SK-N-SH (cell line): ENCODE measurements around the gene FASTK. TPM values are rescaled to one million over a fixed set of nuclear protein-coding genes. Genes with fewer than 3 reads are reported as not detected.

Experiments
- CTCF ChIA-PET: fragments of 300-600, 350-600 bp; formaldehyde crosslinking; extraction: SDS; loops from one replicate; lab custom pipeline; 2021; lab: Yijun Ruan, JAX
- POLR2A ChIA-PET: fragments of 350-600 bp; sonication (Branson Sonifier 250); formaldehyde crosslinking; extraction: SDS; loops from one replicate; lab custom pipeline; 2020; ENCODE audit warnings: antibody characterized with exemption, inconsistent platforms; lab: Yijun Ruan, JAX
- DNase-seq: peaks from one replicate; pipeline ENCODE4 v3.0.0; 2012
- H2AFZ ChIP-seq: fragments of 200-600 bp; sonication (generic); 2 replicates; pipeline ENCODE4 v1.8.1; 2016; ENCODE audit warnings: antibody characterized with exemption, mild to moderate bottlenecking, low read depth
- H3F3A ChIP-seq: fragments of 200-600 bp; sonication (generic); replicated peaks from 2 replicates; pipeline ENCODE3; 2016; ENCODE audit warnings: antibody characterized with exemption, mild to moderate bottlenecking; ENCODE audit not compliant: insufficient read depth
- H3K27ac ChIP-seq, 2 experiments: fragments of 200-500 bp in 1 of 2; fragments of 200-600 bp in 1 of 2; sonication (Bioruptor generic) in 1 of 2; sonication (generic), shearing (Covaris generic) in 1 of 2; 2 replicates each; pipeline versions ENCODE4 v1.5.1 to v1.6.1; 2014 to 2016; ENCODE audit warnings: low read depth in 2 of 2, inconsistent platforms in 1 of 2, low read length in 1 of 2, mild to moderate bottlenecking in 1 of 2, mixed read lengths in 1 of 2
- H3K27me3 ChIP-seq: fragments of 200-600 bp; sonication (generic), shearing (Covaris generic); 2 replicates; pipeline ENCODE4 v1.6.1; 2016; ENCODE audit warnings: mixed run types; ENCODE audit not compliant: insufficient read depth
- H3K36me3 ChIP-seq, 2 experiments: fragments of 200-500 bp in 1 of 2; fragments of 200-600 bp in 1 of 2; sonication (Bioruptor generic) in 1 of 2; sonication (generic) in 1 of 2; replicated peaks in 1 of 2; 2 replicates each; pipeline versions ENCODE3 to v1.5.1; 2014 to 2016; ENCODE audit warnings: low read length in 1 of 2, mild to moderate bottlenecking in 1 of 2; ENCODE audit not compliant: insufficient read depth in 2 of 2, control insufficient read depth in 1 of 2
- H3K4me1 ChIP-seq, 2 experiments: fragments of 200-500 bp in 1 of 2; fragments of 200-600 bp in 1 of 2; sonication (Bioruptor generic) in 1 of 2; sonication (generic), shearing (Covaris generic) in 1 of 2; 2 replicates each; pipeline versions ENCODE4 v1.5.1 to v1.6.1; 2014 to 2016; ENCODE audit warnings: low read depth in 1 of 2, low read length in 1 of 2, mixed run types in 1 of 2; ENCODE audit not compliant: insufficient read depth in 2 of 2, control insufficient read depth in 1 of 2
- H3K4me2 ChIP-seq: fragments of 200-600 bp; sonication (generic), shearing (Covaris generic); 2 replicates; pipeline ENCODE4 v1.6.1; 2017; ENCODE audit warnings: mixed run types
- H3K4me3 ChIP-seq, 2 experiments: fragments of 200-500 bp in 1 of 2; fragments of 200-600 bp in 1 of 2; sonication (Bioruptor generic) in 1 of 2; sonication (generic), shearing (Covaris generic) in 1 of 2; 2 replicates each; pipeline versions ENCODE4 v1.5.1 to v1.8.1; 2014 to 2016; ENCODE audit warnings: low read depth in 2 of 2, inconsistent platforms in 1 of 2, low read length in 1 of 2, mild to moderate bottlenecking in 1 of 2, mixed read lengths in 1 of 2, moderate library complexity in 1 of 2
- H3K79me2 ChIP-seq: fragments of 200-600 bp; sonication (generic); 2 replicates; pipeline ENCODE4 v1.8.1; 2017; ENCODE audit warnings: mild to moderate bottlenecking; ENCODE audit not compliant: insufficient read depth
- H3K9ac ChIP-seq: fragments of 200-600 bp; sonication (generic); 2 replicates; pipeline ENCODE4 v1.6.1; 2017; ENCODE audit warnings: mixed run types
- H3K9me2 ChIP-seq: fragments of 200-600 bp; sonication (generic); 2 replicates; pipeline ENCODE4 v1.6.1; 2017; ENCODE audit warnings: mixed run types
- H3K9me3 ChIP-seq: fragments of 200-600 bp; sonication (generic); 2 replicates; pipeline ENCODE4 v1.6.1; 2017; ENCODE audit warnings: mixed run types, mild to moderate bottlenecking, moderate library complexity
- H4K20me1 ChIP-seq: fragments of 200-600 bp; sonication (generic); 2 replicates; pipeline ENCODE4 v1.6.1; 2017; ENCODE audit warnings: mild to moderate bottlenecking, mixed run types; ENCODE audit not compliant: insufficient read depth
- CTCF ChIP-seq: fragments of 200-600 bp; sonication (generic); IDR thresholded peaks from 2 replicates; pipeline ENCODE4 v1.6.1; 2017; ENCODE audit warnings: antibody characterized with exemption, mild to moderate bottlenecking, moderate library complexity
- FOSL2 ChIP-seq: IDR thresholded peaks from 2 replicates; pipeline ENCODE4 v1.4.0; 2012; ENCODE audit warnings: low read depth, mild to moderate bottlenecking, moderate library complexity, borderline replicate concordance
- FOXM1 ChIP-seq: IDR thresholded peaks from 2 replicates; pipeline ENCODE4 v1.4.0; 2012; ENCODE audit warnings: low read depth, mild to moderate bottlenecking
- GABPA ChIP-seq: IDR thresholded peaks from 2 replicates; pipeline ENCODE4 v1.4.0; 2012; ENCODE audit warnings: low read depth, mild to moderate bottlenecking
- JUND ChIP-seq: IDR thresholded peaks from 2 replicates; pipeline ENCODE4 v1.4.0; 2012
- MAX ChIP-seq: IDR thresholded peaks from 2 replicates; pipeline ENCODE4 v1.4.0; 2012; ENCODE audit warnings: low read depth
- NRF1 ChIP-seq: IDR thresholded peaks from 2 replicates; pipeline ENCODE4 v1.6.1; 2012; ENCODE audit warnings: low read depth, mild to moderate bottlenecking, low read length
- POLR2AphosphoS5 ChIP-seq: IDR thresholded peaks from 2 replicates; pipeline ENCODE4 v1.6.1; 2012; ENCODE audit warnings: low read depth, low read length
- RCOR1 ChIP-seq: fragments of 150-350 bp; IDR thresholded peaks from 2 replicates; pipeline ENCODE4 v1.6.1; 2017; ENCODE audit warnings: antibody characterized with exemption, low read length
- REST ChIP-seq: IDR thresholded peaks from 2 replicates; pipeline ENCODE4 v1.6.1; 2012; ENCODE audit warnings: mild to moderate bottlenecking, low read depth, low read length, moderate library complexity
- RXRA ChIP-seq: IDR thresholded peaks from 2 replicates; pipeline ENCODE4 v1.4.0; 2012; ENCODE audit warnings: low read depth, mild to moderate bottlenecking, borderline replicate concordance
- SIN3A ChIP-seq: IDR thresholded peaks from 2 replicates; pipeline ENCODE4 v1.6.1; 2012; ENCODE audit warnings: low read depth, mild to moderate bottlenecking, low read length, moderate library complexity, borderline replicate concordance
- TAF1 ChIP-seq: IDR thresholded peaks from 2 replicates; pipeline ENCODE4 v1.6.1; 2012; ENCODE audit warnings: low read depth, mild to moderate bottlenecking, low read length, moderate library complexity, borderline replicate concordance
- TCF12 ChIP-seq: IDR thresholded peaks from 2 replicates; pipeline ENCODE4 v1.4.0; 2012
- TEAD4 ChIP-seq: IDR thresholded peaks from 2 replicates; pipeline ENCODE4 v1.4.0; 2012; ENCODE audit warnings: mild to moderate bottlenecking, borderline replicate concordance; ENCODE audit not compliant: insufficient read depth
- USF1 ChIP-seq: IDR thresholded peaks from 2 replicates; pipeline ENCODE4 v1.4.0; 2012; ENCODE audit warnings: low read depth, borderline replicate concordance
- YY1 ChIP-seq: IDR thresholded peaks from 2 replicates; pipeline ENCODE4 v1.4.0; 2012; ENCODE audit warnings: low read depth, mild to moderate bottlenecking
- ZBTB33 ChIP-seq: IDR thresholded peaks from 2 replicates; pipeline ENCODE4 v1.4.0; 2012; ENCODE audit warnings: low read depth, borderline replicate concordance
- WGBS: methylation state at CpG from one replicate; pipeline ENCODE4 v1.1.6; 2017; ENCODE audit warnings: low lambda C conversion rate; 5-methylcytosine and 5-hydroxymethylcytosine counted together
- polyA plus RNA-seq, 3 experiments: library from polyadenylated mRNA; depleted of rRNA; stranded (reverse); fragments of >200 nt; gene quantifications; 2 replicates each; pipeline ENCODE4 v1.2.3, GENCODE V29; 2012

Gene FASTK
- polyA plus RNA-seq, 1 of the 3 experiments (the other 2 are of a cell fraction) = 125 TPM

- TF ChIP-seq CTCF = no peak
- TF ChIP-seq RXRA = no peak
- no peak for TF ChIP-seq SIN3A
- TF ChIP-seq TCF12 = no peak
- no peak for TF ChIP-seq NRF1
Observed at GRCh38 chr7:151065516-151065915, 15.1 kb downstream of the FASTK start (continued).

- Histone ChIP-seq H3F3A (no peaks in the 10 kb centered on the region), H3K9me2 (no peaks in the 10 kb centered on the region), H3K36me3 (peaks cover 52 to 68% of the 10 kb centered on the region in 2 experiments), H3K79me2 (peaks cover 70% of the 10 kb centered on the region), H3K4me3 (no peak overlapping the region), H3K4me2 (no peak overlapping the region)
- CTCF ChIA-PET = interaction anchor here (1.3 to 12.2 kb wide), 3 partner anchors 22 to 47 kb away, joined by 3 to 126 read pairs (median 4); no protein-coding TSS in a partner anchor
- no peak for TF ChIP-seq USF1
- TF ChIP-seq YY1 = no peak
- no peak for TF ChIP-seq TEAD4
- no peak for TF ChIP-seq SIN3A
- TF ChIP-seq GABPA = no peak
- no peak for TF ChIP-seq REST
- TF ChIP-seq JUND = no peak
- TF ChIP-seq TAF1 = no peak
- no peak for TF ChIP-seq RCOR1
- no peak for TF ChIP-seq FOXM1
- no peak for TF ChIP-seq MAX
- TF ChIP-seq RXRA = no peak
- TF ChIP-seq POLR2AphosphoS5 = no peak
- TF ChIP-seq FOSL2 = no peak
- no peak for TF ChIP-seq ZBTB33
- TF ChIP-seq, all 33 proteins: peak for 0
- Histone ChIP-seq H3K9ac (no peak overlapping the region), H3K27ac (no peak overlapping the region), H3K27me3 (no peaks in the 10 kb centered on the region), H2AFZ (no peak overlapping the region), H4K20me1 (peaks cover 40% of the 10 kb centered on the region), H3K4me1 (peaks cover 14 to 22% of the 10 kb centered on the region in 2 experiments; a peak in 3 of 4 replicates), H3K9me3 (no peaks in the 10 kb centered on the region)
- 92% methylated on average over 6 of the region's 6 CpGs for WGBS
- DNase-seq = no peak
- POLR2A ChIA-PET = no interaction called here
Observed at GRCh38 chr7:151064993-151065392, 15.6 kb downstream of the FASTK start.
